OCI-LY1 (cell line): ENCODE results near the gene LAMC3.

Source experiments
- H2AFZ ChIP-seq: fragments of 200-600 bp; sonication (generic), shearing (Covaris generic); 2 replicates; pipeline ENCODE4 v1.6.0; 2014; ENCODE audit warnings: antibody characterized with exemption, mild to moderate bottlenecking, low read length
- H3F3A ChIP-seq: fragments of 200-600 bp; sonication (generic), shearing (Covaris generic); 2 replicates; pipeline ENCODE4 v1.6.0; 2014; ENCODE audit warnings: mild to moderate bottlenecking, antibody characterized with exemption, low read length, moderate library complexity; ENCODE audit not compliant: insufficient read depth
- H3K27ac ChIP-seq: fragments of 200-600 bp; sonication (generic); 2 replicates; pipeline ENCODE4 v1.5.1; 2014; ENCODE audit warnings: low read length, mixed run types, mild to moderate bottlenecking, low read depth; ENCODE audit not compliant: poor library complexity, severe bottlenecking
- H3K27me3 ChIP-seq: fragments of 200-600 bp; sonication (generic); 2 replicates; pipeline ENCODE4 v1.6.0; 2014; ENCODE audit warnings: antibody characterized with exemption, mild to moderate bottlenecking, low read length, moderate library complexity; ENCODE audit not compliant: insufficient read depth
- H3K36me3 ChIP-seq: fragments of 200-600 bp; sonication (generic); 2 replicates; pipeline ENCODE4 v1.6.1; 2014; ENCODE audit warnings: mild to moderate bottlenecking, antibody characterized with exemption, low read length, moderate library complexity, mixed read lengths; ENCODE audit not compliant: insufficient read depth
- H3K4me1 ChIP-seq: fragments of 200-600 bp; sonication (generic); 2 replicates; pipeline ENCODE4 v1.5.1; 2014; ENCODE audit warnings: mild to moderate bottlenecking, low read length, moderate library complexity; ENCODE audit not compliant: insufficient read depth, severe bottlenecking
- H3K4me2 ChIP-seq: fragments of 200-600 bp; sonication (generic), shearing (Covaris generic); 2 replicates; pipeline ENCODE4 v1.6.1; 2014; ENCODE audit warnings: low read length
- H3K4me3 ChIP-seq: fragments of 200-600 bp; sonication (generic); 2 replicates; pipeline ENCODE4 v1.5.1; 2014; ENCODE audit warnings: low read length, low read depth, mild to moderate bottlenecking, mixed read lengths; ENCODE audit not compliant: poor library complexity, severe bottlenecking
- H3K79me2 ChIP-seq: fragments of 200-600 bp; shearing (Covaris generic); 2 replicates; pipeline ENCODE4 v1.6.1; 2016; ENCODE audit warnings: mixed run types, low read length, mixed read lengths; ENCODE audit not compliant: insufficient read depth
- H3K9ac ChIP-seq: fragments of 200-600 bp; sonication (generic), shearing (Covaris generic); 2 replicates; pipeline ENCODE4 v1.6.1; 2014; ENCODE audit warnings: mild to moderate bottlenecking, low read length, mixed read lengths
- H3K9me2 ChIP-seq: fragments of 200-600 bp; sonication (generic), shearing (Covaris generic); 2 replicates; pipeline ENCODE4 v1.6.1; 2014; ENCODE audit warnings: low read depth, mild to moderate bottlenecking, low read length, mixed read lengths
- H3K9me3 ChIP-seq: fragments of 200-600 bp; shearing (Covaris generic); 2 replicates; pipeline ENCODE4 v1.6.1; 2014; ENCODE audit warnings: low read length, mixed read lengths
- H4K20me1 ChIP-seq: fragments of 200-600 bp; sonication (generic), shearing (Covaris generic); 2 replicates; pipeline ENCODE4 v1.6.0; 2016; ENCODE audit warnings: mild to moderate bottlenecking, low read length; ENCODE audit not compliant: insufficient read depth
- EZH2 ChIP-seq: fragments of 200-600 bp; sonication (generic), shearing (Covaris generic); IDR thresholded peaks from 2 replicates; pipeline ENCODE4 v1.8.0; 2017; ENCODE audit warnings: borderline replicate concordance, mixed run types, mild to moderate bottlenecking, antibody characterized with exemption, low read length, moderate library complexity, mixed read lengths
- TF ChIP-seq, protein P1 (sequence below): fragments of 200-600 bp; sonication (generic), shearing (Covaris generic); IDR thresholded peaks from 2 replicates; pipeline ENCODE4 v1.5.1; 2017; ENCODE audit warnings: mild to moderate bottlenecking, antibody characterized with exemption, low read length, moderate library complexity, mixed read lengths

The LAMC3 gene

GRCh38 chr9:131048332-131048731, 39.4 kb downstream of the LAMC3 start:
- Histone ChIP-seq H3K9me3 (no peaks in the 10 kb centered on the region), H3F3A (no peaks in the 10 kb centered on the region)

GRCh38 chr9:131048820-131049219, 39.8 kb downstream of the LAMC3 start:
- Histone ChIP-seq H3K9me2 (no peaks in the 10 kb centered on the region), H3K27ac (no peak overlapping the region), H3K4me2 (no peak overlapping the region), H3K4me3 (no peak overlapping the region), H3K9ac (no peak overlapping the region), H2AFZ (no peak overlapping the region), H3K9me3 (no peaks in the 10 kb centered on the region), H3K79me2 (no peaks in the 10 kb centered on the region), H3K36me3 (no peaks in the 10 kb centered on the region), H3K27me3 (no peaks in the 10 kb centered on the region; the same call in 1 of the 2 replicates), H3F3A (no peaks in the 10 kb centered on the region), H4K20me1 (no peaks in the 10 kb centered on the region), H3K4me1 (peaks cover under 1% of the 10 kb centered on the region)
- TF ChIP-seq, protein P1, sequence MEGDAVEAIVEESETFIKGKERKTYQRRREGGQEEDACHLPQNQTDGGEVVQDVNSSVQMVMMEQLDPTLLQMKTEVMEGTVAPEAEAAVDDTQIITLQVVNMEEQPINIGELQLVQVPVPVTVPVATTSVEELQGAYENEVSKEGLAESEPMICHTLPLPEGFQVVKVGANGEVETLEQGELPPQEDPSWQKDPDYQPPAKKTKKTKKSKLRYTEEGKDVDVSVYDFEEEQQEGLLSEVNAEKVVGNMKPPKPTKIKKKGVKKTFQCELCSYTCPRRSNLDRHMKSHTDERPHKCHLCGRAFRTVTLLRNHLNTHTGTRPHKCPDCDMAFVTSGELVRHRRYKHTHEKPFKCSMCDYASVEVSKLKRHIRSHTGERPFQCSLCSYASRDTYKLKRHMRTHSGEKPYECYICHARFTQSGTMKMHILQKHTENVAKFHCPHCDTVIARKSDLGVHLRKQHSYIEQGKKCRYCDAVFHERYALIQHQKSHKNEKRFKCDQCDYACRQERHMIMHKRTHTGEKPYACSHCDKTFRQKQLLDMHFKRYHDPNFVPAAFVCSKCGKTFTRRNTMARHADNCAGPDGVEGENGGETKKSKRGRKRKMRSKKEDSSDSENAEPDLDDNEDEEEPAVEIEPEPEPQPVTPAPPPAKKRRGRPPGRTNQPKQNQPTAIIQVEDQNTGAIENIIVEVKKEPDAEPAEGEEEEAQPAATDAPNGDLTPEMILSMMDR, result no peak
- TF ChIP-seq EZH2, result no peak

More at GRCh38 chr9:131048332-131048731, 39.4 kb downstream of the LAMC3 start:
- Histone ChIP-seq H3K4me1 (peaks cover 5% of the 10 kb centered on the region), H4K20me1 (no peaks in the 10 kb centered on the region), H3K27me3 (no peaks in the 10 kb centered on the region; the same call in 1 of the 2 replicates), H3K27ac (no peak overlapping the region), H2AFZ (no peak overlapping the region), H3K79me2 (no peaks in the 10 kb centered on the region), H3K36me3 (no peaks in the 10 kb centered on the region), H3K4me3 (no peak overlapping the region), H3K4me2 (no peak overlapping the region), H3K9ac (no peak overlapping the region), H3K9me2 (no peaks in the 10 kb centered on the region)
- TF ChIP-seq, protein P1, result no peak
- TF ChIP-seq EZH2, result no peak

GRCh38 chr9:131049829-131050715, 41.1 kb downstream of the LAMC3 start:
- H3K9ac ChIP-seq, result no peak overlapping the region
- H2AFZ ChIP-seq, result no peak overlapping the region
- H3K9me3 ChIP-seq, result no peaks in the 10 kb centered on the region
- TF ChIP-seq EZH2, result no peak
- TF ChIP-seq, protein P1, result no peak
- no peaks in the 10 kb centered on the region for H3F3A ChIP-seq
- H4K20me1 ChIP-seq, result no peaks in the 10 kb centered on the region
- H3K27ac ChIP-seq, result no peak overlapping the region
- no peaks in the 10 kb centered on the region for H3K79me2 ChIP-seq
- no peak overlapping the region for H3K4me2 ChIP-seq
- H3K4me1 ChIP-seq, result no peaks in the 10 kb centered on the region
- no peak overlapping the region for H3K4me3 ChIP-seq
- H3K27me3 ChIP-seq, result peaks cover 3% of the 10 kb centered on the region; the same call in 1 of the 2 replicates
- no peaks in the 10 kb centered on the region for H3K36me3 ChIP-seq
- no peaks in the 10 kb centered on the region for H3K9me2 ChIP-seq
